ENCODE measurements around the gene ACVR2B. TPM values are rescaled to one million over a fixed set of nuclear protein-coding genes. Genes with fewer than 3 reads are reported as not detected.

The ACVR2B gene
- total RNA-seq, 2 experiments from 2014 or later, result 7.2 to 7.8 TPM

DNA sequence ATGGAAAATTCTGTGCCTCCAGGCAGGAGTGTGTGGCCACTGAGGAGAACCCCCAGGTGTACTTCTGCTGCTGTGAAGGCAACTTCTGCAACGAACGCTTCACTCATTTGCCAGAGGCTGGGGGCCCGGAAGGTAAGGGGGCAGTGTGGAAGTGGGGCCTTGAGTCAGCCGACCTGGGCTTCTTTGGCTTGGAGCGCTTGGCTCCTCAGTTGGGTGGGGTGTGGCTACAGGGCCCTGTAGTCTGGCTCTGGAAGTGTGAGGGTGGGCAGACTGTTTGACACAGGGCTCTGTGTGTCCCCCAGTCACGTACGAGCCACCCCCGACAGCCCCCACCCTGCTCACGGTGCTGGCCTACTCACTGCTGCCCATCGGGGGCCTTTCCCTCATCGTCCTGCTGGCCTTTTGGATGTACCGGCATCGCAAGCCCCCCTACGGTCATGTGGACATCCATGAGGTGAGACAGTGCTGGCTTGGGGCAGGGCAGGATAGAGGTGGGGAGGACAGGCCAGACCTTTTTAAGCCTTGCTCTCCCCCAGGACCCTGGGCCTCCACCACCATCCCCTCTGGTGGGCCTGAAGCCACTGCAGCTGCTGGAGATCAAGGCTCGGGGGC, 24.3 kb downstream of the ACVR2B start:
- no peak overlapping the region for H3K4me3 ChIP-seq (ENCODE audit: low read depth, low read length, poor library complexity, severe bottlenecking)
- H2AFZ ChIP-seq (ENCODE audit: low read length), result no peak overlapping the region
- no peaks in the 10 kb centered on the region for H3K9me2 ChIP-seq (ENCODE audit: insufficient read depth, low read length)
- intact Hi-C loops (cut with micrococcal nuclease; ENCODE audit: unreplicated experiment), result no loop called here
- H3K4me1 ChIP-seq (ENCODE audit: insufficient read depth, low read length, poor library complexity, severe bottlenecking), result no peaks in the 10 kb centered on the region
- no peaks in the 10 kb centered on the region for H3K79me2 ChIP-seq (ENCODE audit: insufficient read depth, low read depth, low read length)
- no peak overlapping the region for H3K4me2 ChIP-seq (ENCODE audit: low read length)
- H3K36me3 ChIP-seq (ENCODE audit: insufficient read depth, low read length), result peaks cover 10% of the 10 kb centered on the region; the same call in 1 of the 2 replicates
- ChIA-PET CTCF (ENCODE audit: unreplicated experiment) (no interaction called here), POLR2A (interaction anchor here (0.5 kb wide), 1 partner anchor 13 kb away, joined by 3 read pairs; no protein-coding TSS in a partner anchor)
- peaks cover 3% of the 10 kb centered on the region; the same call in 1 of the 2 replicates for H4K20me1 ChIP-seq (ENCODE audit: insufficient read depth, low read length)
- H3K9me3 ChIP-seq (ENCODE audit: low read length), result no peaks in the 10 kb centered on the region
- TF ChIP-seq, protein P1, sequence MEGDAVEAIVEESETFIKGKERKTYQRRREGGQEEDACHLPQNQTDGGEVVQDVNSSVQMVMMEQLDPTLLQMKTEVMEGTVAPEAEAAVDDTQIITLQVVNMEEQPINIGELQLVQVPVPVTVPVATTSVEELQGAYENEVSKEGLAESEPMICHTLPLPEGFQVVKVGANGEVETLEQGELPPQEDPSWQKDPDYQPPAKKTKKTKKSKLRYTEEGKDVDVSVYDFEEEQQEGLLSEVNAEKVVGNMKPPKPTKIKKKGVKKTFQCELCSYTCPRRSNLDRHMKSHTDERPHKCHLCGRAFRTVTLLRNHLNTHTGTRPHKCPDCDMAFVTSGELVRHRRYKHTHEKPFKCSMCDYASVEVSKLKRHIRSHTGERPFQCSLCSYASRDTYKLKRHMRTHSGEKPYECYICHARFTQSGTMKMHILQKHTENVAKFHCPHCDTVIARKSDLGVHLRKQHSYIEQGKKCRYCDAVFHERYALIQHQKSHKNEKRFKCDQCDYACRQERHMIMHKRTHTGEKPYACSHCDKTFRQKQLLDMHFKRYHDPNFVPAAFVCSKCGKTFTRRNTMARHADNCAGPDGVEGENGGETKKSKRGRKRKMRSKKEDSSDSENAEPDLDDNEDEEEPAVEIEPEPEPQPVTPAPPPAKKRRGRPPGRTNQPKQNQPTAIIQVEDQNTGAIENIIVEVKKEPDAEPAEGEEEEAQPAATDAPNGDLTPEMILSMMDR (conservative IDR thresholded peaks at IDR 0.05; ENCODE audit: low read length), result no peak
- no peak for TF ChIP-seq EZH2phosphoT487 (IDR thresholded peaks at IDR 0.05; ENCODE audit: borderline replicate concordance, low read depth, low read length)
- no TSS peak for BruUV-seq (replicated peaks)
- no peak for DNase-seq (ENCODE audit: low spot score)
- no peak overlapping the region for H3K27ac ChIP-seq (ENCODE audit: low read depth, low read length, poor library complexity, severe bottlenecking)

DNA sequence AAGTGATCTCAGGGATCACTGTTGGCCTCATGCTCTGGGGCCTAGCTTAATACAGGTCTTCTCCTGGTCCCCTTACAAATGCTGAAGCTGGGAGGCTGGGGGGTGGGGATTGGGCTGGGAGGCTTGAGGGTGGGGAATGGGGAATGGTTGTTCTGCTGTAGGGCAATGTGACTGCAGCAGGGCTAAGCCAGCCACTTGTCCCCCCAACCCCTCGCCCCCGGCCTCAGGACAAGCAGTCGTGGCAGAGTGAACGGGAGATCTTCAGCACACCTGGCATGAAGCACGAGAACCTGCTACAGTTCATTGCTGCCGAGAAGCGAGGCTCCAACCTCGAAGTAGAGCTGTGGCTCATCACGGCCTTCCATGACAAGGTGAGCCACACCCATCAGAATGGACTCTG, 25.2 kb downstream of the ACVR2B start:
- H3K4me2 ChIP-seq (ENCODE audit: low read length), result no peak overlapping the region
- CTCF ChIA-PET (ENCODE audit: unreplicated experiment), result interaction anchor here (0.7 kb wide), 1 partner anchor 717 kb away, joined by 3 read pairs; no protein-coding TSS in a partner anchor
- H4K20me1 ChIP-seq (ENCODE audit: insufficient read depth, low read length), result peaks cover 3% of the 10 kb centered on the region; the same call in 1 of the 2 replicates
- H3K9me3 ChIP-seq (ENCODE audit: low read length), result no peaks in the 10 kb centered on the region
- DNase-seq (ENCODE audit: low spot score), result no peak
- TF ChIP-seq, protein P1 (conservative IDR thresholded peaks at IDR 0.05; ENCODE audit: low read length), result no peak
- TF ChIP-seq EZH2phosphoT487 (IDR thresholded peaks at IDR 0.05; ENCODE audit: borderline replicate concordance, low read depth, low read length), result no peak
- no peaks in the 10 kb centered on the region for H3K9me2 ChIP-seq (ENCODE audit: insufficient read depth, low read length)
- H3K4me1 ChIP-seq (ENCODE audit: insufficient read depth, low read length, poor library complexity, severe bottlenecking), result no peaks in the 10 kb centered on the region
- H2AFZ ChIP-seq (ENCODE audit: low read length), result no peak overlapping the region
- no peak overlapping the region for H3K4me3 ChIP-seq (ENCODE audit: low read depth, low read length, poor library complexity, severe bottlenecking)
- no peaks in the 10 kb centered on the region for H3K79me2 ChIP-seq (ENCODE audit: insufficient read depth, low read depth, low read length)
- peaks cover 10% of the 10 kb centered on the region; the same call in 1 of the 2 replicates for H3K36me3 ChIP-seq (ENCODE audit: insufficient read depth, low read length)
- intact Hi-C loops (cut with micrococcal nuclease; ENCODE audit: unreplicated experiment), result loop anchor here (1.0 kb wide), 1 partner anchor 361 kb away; no protein-coding TSS in a partner anchor
- BruUV-seq (replicated peaks), result no TSS peak
- H3K27ac ChIP-seq (ENCODE audit: low read depth, low read length, poor library complexity, severe bottlenecking), result no peak overlapping the region
- POLR2A ChIA-PET, result no interaction called here
